GM12891 (cell line): ENCODE data around the gene TRABD2B.

Experiments
- PAX5 ChIP-seq: IDR thresholded peaks from 2 replicates; pipeline ENCODE4 v1.6.1; 2011; ENCODE audit warnings: low read length, moderate library complexity, mild to moderate bottlenecking; ENCODE audit not compliant: insufficient read depth, severe bottlenecking
- POLR2A ChIP-seq: IDR thresholded peaks from 2 replicates; pipeline ENCODE4 v1.6.1; 2011; ENCODE audit warnings: low read depth, low read length, control low read depth
- POLR2AphosphoS5 ChIP-seq: IDR thresholded peaks from 2 replicates; pipeline ENCODE4 v1.6.1; 2011; ENCODE audit warnings: low read depth, low read length, control low read depth
- POU2F2 ChIP-seq: IDR thresholded peaks from 2 replicates; pipeline ENCODE4 v1.6.1; 2011; ENCODE audit warnings: low read depth, mild to moderate bottlenecking, control low read depth, low read length, moderate library complexity
- SPI1 ChIP-seq: IDR thresholded peaks from 2 replicates; pipeline ENCODE4 v1.6.1; 2011; ENCODE audit warnings: low read depth, low read length, control low read depth
- TAF1 ChIP-seq: IDR thresholded peaks from 2 replicates; pipeline ENCODE4 v1.6.1; 2011; ENCODE audit warnings: low read depth, low read length, control low read depth

DNA sequence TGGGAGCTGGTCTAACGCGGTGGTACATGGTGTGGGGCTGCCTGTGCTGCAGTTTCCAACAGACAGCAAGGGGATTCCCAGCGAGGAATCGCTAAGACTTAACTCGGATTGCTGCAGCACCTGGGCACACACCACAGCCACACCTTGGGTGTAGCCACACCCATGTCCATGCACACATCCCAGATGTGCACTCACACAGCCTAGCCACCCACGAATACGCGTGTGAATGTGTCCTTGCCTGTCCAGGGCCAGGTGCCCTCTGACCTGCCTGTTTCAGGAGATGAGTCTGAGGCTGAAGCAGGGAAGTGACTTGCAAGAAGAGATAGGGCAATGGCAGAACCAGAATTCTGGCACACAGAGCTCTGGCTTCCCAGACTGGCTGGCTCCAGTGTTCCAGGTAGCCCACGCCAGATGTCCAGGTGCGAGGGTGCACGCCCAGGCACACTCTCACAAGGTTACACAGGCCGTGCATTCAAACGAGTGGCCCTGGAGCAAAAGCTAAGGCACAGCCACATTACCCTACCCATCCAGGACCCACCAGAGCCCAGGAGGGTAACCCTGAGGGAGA, 272.7 kb downstream of the TRABD2B start:
- TF ChIP-seq POLR2A, result no peak
- TF ChIP-seq POLR2AphosphoS5, result no peak
- no peak for TF ChIP-seq SPI1
- TF ChIP-seq TAF1, result no peak
- no peak for TF ChIP-seq POU2F2
- no peak for TF ChIP-seq PAX5
